Right cardiac atrium (tissue), 5 donors: Measurements from ENCODE around the gene SDS. TPM values are rescaled to one million over a fixed set of nuclear protein-coding genes. Genes with fewer than 3 reads are reported as not detected.

Source experiments
- polyA plus RNA-seq: library from polyadenylated mRNA; stranded (reverse); fragments of 200-250 nt; gene quantifications from one replicate; pipeline ENCODE4 v1.2.3, GENCODE V29; 2013
- total RNA-seq, 4 donors: library from RNA; stranded (reverse); fragmentation: NEBNext Ultra II Directional; extraction: Animal tissue kit (Norgen Biotek cat#: 25700); gene quantifications; one replicate each; pipeline ENCODE4 v1.2.1, GENCODE V29; 2021
- donor health status: healthy with polysubstance abuse.
- donor health status: DM: no; HTN: yes; CAD: no.
- donor health status: DM: no; HTN: no; CAD: no.
- donor health status: DM: no; HTN: yes; CAD: no; lungs with severe emphysema.
- donor health status: DM: yes; HTN: yes; CAD: no.

Gene SDS
- total and polyA plus RNA-seq, 5 donors = 0.26 to 0.58 (median 0.43) TPM; not detected in 1

Other genes with a start within 250 kb of the SDS start
- 10 to 100 TPM; 27.5 to 36.1 (median 31.3) TPM for gene DDX54, start 218.4 kb downstream of the SDS start, total RNA-seq
- gene DDX54, start 218.4 kb downstream of the SDS start, polyA plus RNA-seq = 17.2 TPM
- gene RITA1, start 218.2 kb downstream of the SDS start, total RNA-seq = 10 to 100 TPM; 10.1 to 15.5 (median 14.2) TPM
- 11.6 TPM for gene RITA1, start 218.2 kb downstream of the SDS start, polyA plus RNA-seq
- 10 to 100 TPM; 73.8 to 96.1 (median 76.6) TPM for gene TPCN1, start 182.4 kb downstream of the SDS start, total RNA-seq
- 43.1 TPM for gene TPCN1, start 182.4 kb downstream of the SDS start, polyA plus RNA-seq
- 10 to 100 TPM; 11.6 to 16.0 (median 14.0) TPM for gene SLC8B1, start 68.8 kb downstream of the SDS start, total RNA-seq
- 10.8 TPM for gene SLC8B1, start 68.8 kb downstream of the SDS start, polyA plus RNA-seq
- 10 to 100 TPM; 48.4 to 54.3 (median 51.4) TPM for gene PLBD2, start 45.3 kb downstream of the SDS start, total RNA-seq
- gene PLBD2, start 45.3 kb downstream of the SDS start, polyA plus RNA-seq = 33.7 TPM
- gene SDSL, start 18.5 kb upstream of the SDS start, total RNA-seq = 1 to 10 TPM; 4.2 to 9.5 (median 5.7) TPM
- 8.0 TPM for gene SDSL, start 18.5 kb upstream of the SDS start, polyA plus RNA-seq
- gene LHX5, start 68.0 kb upstream of the SDS start, total RNA-seq = not detected
- not detected for gene LHX5, start 68.0 kb upstream of the SDS start, polyA plus RNA-seq